CD4-positive, alpha-beta T cell (primary cell): ENCODE measurements around the gene DLGAP3. TPM values are rescaled to one million over a fixed set of nuclear protein-coding genes. Genes with fewer than 3 reads are reported as not detected.
A peak's percentile ranks its signal among the peaks of the same experiment; 100 is the strongest.

Experiments
- ATAC-seq: fragments of 200-7000 bp; cut with Tn5 transposase; one replicate; pipeline ENCODE4 v1.10.0; 2022; ENCODE audit warnings: mild to moderate bottlenecking; ENCODE audit not compliant: poor library complexity
- CTCF ChIA-PET: fragments of 350-600 bp; sonication (Branson Sonifier 250); formaldehyde crosslinking; loops from one replicate; lab custom pipeline; 2021; ENCODE audit warnings: antibody characterized with exemption, inconsistent platforms; lab: Charles Lee
- POLR2A ChIA-PET: fragments of 350-600 bp; sonication (Branson Sonifier 250); formaldehyde crosslinking; loops from one replicate; lab custom pipeline; 2021; ENCODE audit warnings: antibody characterized with exemption, inconsistent platforms; lab: Charles Lee
- DNase-seq, 14 experiments: peaks; one replicate each; pipeline ENCODE4 v3.0.0-alpha.2; 2013 to 2020; ENCODE audit warnings: mixed read lengths in 2 of 14
- H3K27ac ChIP-seq, 2 donors: one replicate each; pipeline versions ENCODE4 v1.5.1 to v1.7.0; 2013; ENCODE audit warnings: low read length in 2 of 2, low read depth in 1 of 2, mild to moderate bottlenecking in 1 of 2
- H3K27me3 ChIP-seq, 2 experiments: 1 replicate in 1 of 2; 2 replicates in 1 of 2; pipeline versions ENCODE4 v1.6.1 to v1.7.0; 2013; ENCODE audit warnings: low read length in 2 of 2, control low read depth in 1 of 2, mild to moderate bottlenecking in 1 of 2, moderate library complexity in 1 of 2; ENCODE audit not compliant: insufficient read depth in 2 of 2, control insufficient read depth in 1 of 2
- H3K36me3 ChIP-seq: one replicate; pipeline ENCODE4 v1.6.1; 2013; ENCODE audit warnings: low read length, control low read depth; ENCODE audit not compliant: insufficient read depth
- H3K4me1 ChIP-seq: one replicate; pipeline ENCODE4 v1.6.1; 2013; ENCODE audit warnings: low read length, control low read depth; ENCODE audit not compliant: insufficient read depth
- H3K4me3 ChIP-seq: one replicate; pipeline ENCODE4 v1.5.1; 2013; ENCODE audit warnings: mild to moderate bottlenecking, low read length, moderate library complexity
- H3K9me3 ChIP-seq, 2 experiments: 1 replicate in 1 of 2; 2 replicates in 1 of 2; pipeline versions ENCODE4 v1.6.1 to v1.7.0; 2013; ENCODE audit warnings: low read length in 2 of 2, mild to moderate bottlenecking in 2 of 2, control low read depth in 1 of 2, moderate library complexity in 1 of 2; ENCODE audit not compliant: control insufficient read depth in 1 of 2, insufficient read depth in 1 of 2
- H3K27ac Mint-ChIP-seq: one replicate; pipeline ENCODE4 v1.8.0; 2020; ENCODE audit warnings: mixed read lengths
- H3K27me3 Mint-ChIP-seq: one replicate; pipeline ENCODE4 v1.8.0; 2021; ENCODE audit warnings: mixed read lengths
- H3K36me3 Mint-ChIP-seq: one replicate; pipeline ENCODE4 v1.8.0; 2021; ENCODE audit warnings: low read depth, mixed read lengths
- H3K4me1 Mint-ChIP-seq: one replicate; pipeline ENCODE4 v1.8.0; 2021; ENCODE audit warnings: low read depth, mixed read lengths
- H3K4me3 Mint-ChIP-seq: one replicate; pipeline ENCODE4 v1.8.0; 2020; ENCODE audit warnings: mild to moderate bottlenecking, mixed read lengths
- H3K9me3 Mint-ChIP-seq: one replicate; pipeline ENCODE4 v1.8.0; 2020; ENCODE audit warnings: mixed read lengths
- intact Hi-C, 2 experiments: fragments of 100-400 bp; cut with DNase I in 1 of 2; cut with micrococcal nuclease in 1 of 2; formaldehyde crosslinking; loops; one replicate each; pipeline versions ENCODE4 v1.15.1 to v1.9.0; 2023 to 2025; cut with DNase I, micrococcal nuclease
- polyA plus RNA-seq, 2 donors: library from polyadenylated mRNA; unstranded; fragments of 120-200 nt; gene quantifications; one replicate each; pipeline ENCODE4 v1.2.1, GENCODE V29; 2013
- total RNA-seq, 174 experiments: library from RNA in 2 of 174; stranded (reverse) in 2 of 174; gene quantifications; one replicate each; pipeline ENCODE4 v1.2.3 and lab custom pipeline; 2021 to 2026
- TF ChIP-seq, protein P1 (sequence below): fragments of 200-600 bp; IDR thresholded peaks from one replicate; pipeline ENCODE4 v1.8.0; 2022; ENCODE audit warnings: antibody characterized with exemption, mild to moderate bottlenecking

DLGAP3 gene
- total RNA-seq (under 1 TPM; 0.34 to 0.44 TPM), total RNA-seq (lab: John Stamatoyannopoulos, UW) (0.51 to 5.1 (median 1.5) reads per million in 172 experiments)
- 0.49 TPM for polyA plus RNA-seq (2013, experiment 1 of 2)
- polyA plus RNA-seq (2013, experiment 2 of 2), result 0.49 TPM

DNA sequence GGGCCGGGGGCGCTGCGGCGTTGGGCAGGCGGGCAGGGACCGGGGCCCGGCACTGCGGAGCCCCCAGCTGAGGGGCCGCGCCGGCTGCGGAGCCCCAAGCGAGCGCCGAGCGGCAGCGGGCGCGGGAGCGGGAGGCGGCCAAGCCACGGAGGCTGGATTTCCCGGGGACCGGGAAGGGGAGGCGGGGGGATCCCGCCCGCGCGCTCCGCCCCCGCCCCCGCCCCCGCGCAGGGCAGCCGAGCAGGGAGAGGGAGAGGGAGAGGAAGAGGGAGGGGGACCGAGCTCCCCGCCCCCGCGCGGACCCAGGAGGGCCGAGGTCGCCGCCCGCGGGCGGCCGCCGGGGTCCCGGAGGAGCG is at the start of gene DLGAP3:
Gene DLGAP3, minus strand, starts transcription at position 154 of the 356 bp plus-strand sequence. CDS start 24,267 bp downstream, outside the sequence.
- peaks cover 11% of the 10 kb centered on the region for H3K4me1 Mint-ChIP-seq
- POLR2A ChIA-PET, result interaction anchor here (1.0 kb wide), 2 partner anchors 55 to 70 kb away, joined by 3 read pairs; partner anchors contain the start of genes SMIM12 and TMEM35B
- Histone ChIP-seq H3K27me3 (peaks cover 50 to 59% of the 10 kb centered on the region in 2 experiments), H3K4me3 (peak within 1 kb of the TSS; percentile 37), H3K36me3 (no peaks in the 10 kb centered on the region), H3K4me1 (peaks cover 16% of the 10 kb centered on the region), H3K27ac (no peak within 1 kb of the TSS), H3K9me3 (peaks cover 0 to 15% of the 10 kb centered on the region in 2 experiments)
- peak; percentile 37 for ATAC-seq
- CTCF ChIA-PET, result no interaction called here
- intact Hi-C loops, result no loop called here
- no peak within 1 kb of the TSS for H3K27ac Mint-ChIP-seq
- H3K36me3 Mint-ChIP-seq, result no peaks in the 10 kb centered on the region
- TF ChIP-seq, protein P1, sequence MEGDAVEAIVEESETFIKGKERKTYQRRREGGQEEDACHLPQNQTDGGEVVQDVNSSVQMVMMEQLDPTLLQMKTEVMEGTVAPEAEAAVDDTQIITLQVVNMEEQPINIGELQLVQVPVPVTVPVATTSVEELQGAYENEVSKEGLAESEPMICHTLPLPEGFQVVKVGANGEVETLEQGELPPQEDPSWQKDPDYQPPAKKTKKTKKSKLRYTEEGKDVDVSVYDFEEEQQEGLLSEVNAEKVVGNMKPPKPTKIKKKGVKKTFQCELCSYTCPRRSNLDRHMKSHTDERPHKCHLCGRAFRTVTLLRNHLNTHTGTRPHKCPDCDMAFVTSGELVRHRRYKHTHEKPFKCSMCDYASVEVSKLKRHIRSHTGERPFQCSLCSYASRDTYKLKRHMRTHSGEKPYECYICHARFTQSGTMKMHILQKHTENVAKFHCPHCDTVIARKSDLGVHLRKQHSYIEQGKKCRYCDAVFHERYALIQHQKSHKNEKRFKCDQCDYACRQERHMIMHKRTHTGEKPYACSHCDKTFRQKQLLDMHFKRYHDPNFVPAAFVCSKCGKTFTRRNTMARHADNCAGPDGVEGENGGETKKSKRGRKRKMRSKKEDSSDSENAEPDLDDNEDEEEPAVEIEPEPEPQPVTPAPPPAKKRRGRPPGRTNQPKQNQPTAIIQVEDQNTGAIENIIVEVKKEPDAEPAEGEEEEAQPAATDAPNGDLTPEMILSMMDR, result no peak
- DNase-seq, result peak in 3 of 14 experiments; percentile 23 to 36 (median 33)
- no peaks in the 10 kb centered on the region for H3K9me3 Mint-ChIP-seq
- peak within 1 kb of the TSS; percentile 83 for H3K4me3 Mint-ChIP-seq
- H3K27me3 Mint-ChIP-seq, result peaks cover 71% of the 10 kb centered on the region

DNA sequence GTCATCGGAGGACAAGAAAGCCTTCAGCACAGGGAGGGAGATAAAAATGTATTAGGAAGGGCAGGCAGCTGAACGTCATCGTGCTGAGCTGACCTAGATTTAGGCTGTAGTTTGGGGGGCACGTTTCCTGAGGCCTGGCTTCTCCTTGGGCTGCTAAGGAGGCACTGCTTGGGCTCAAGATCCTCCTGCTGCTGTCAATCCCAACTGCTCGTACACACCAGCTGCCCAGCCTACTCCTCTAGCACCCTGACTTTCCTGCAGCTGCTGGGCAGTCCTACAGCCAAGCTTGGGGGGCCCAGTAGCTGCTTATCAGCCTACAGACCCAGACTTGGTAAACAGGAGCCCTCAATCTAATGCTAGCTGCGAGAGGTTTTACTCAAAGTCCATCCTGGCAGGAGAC is 49.5 kb upstream of the DLGAP3 start:
- POLR2A ChIA-PET, result no interaction called here
- DNase-seq (no peak), ATAC-seq (no peak)
- Mint-ChIP-seq H3K4me1 (peaks cover 34% of the 10 kb centered on the region), H3K27ac (peak overlapping the region; percentile 49), H3K36me3 (peaks cover 52% of the 10 kb centered on the region), H3K27me3 (no peaks in the 10 kb centered on the region), H3K4me3 (no peak overlapping the region), H3K9me3 (no peaks in the 10 kb centered on the region)
- Histone ChIP-seq H3K27ac (no peak overlapping the region), H3K4me3 (no peak overlapping the region), H3K27me3 (no peaks in the 10 kb centered on the region), H3K36me3 (peaks cover 15% of the 10 kb centered on the region), H3K9me3 (peaks cover 0 to 10% of the 10 kb centered on the region in 2 experiments), H3K4me1 (peaks cover 20% of the 10 kb centered on the region)
- TF ChIP-seq, protein P1, result no peak
- intact Hi-C loops, result no loop called here
- CTCF ChIA-PET, result no interaction called here

DNA sequence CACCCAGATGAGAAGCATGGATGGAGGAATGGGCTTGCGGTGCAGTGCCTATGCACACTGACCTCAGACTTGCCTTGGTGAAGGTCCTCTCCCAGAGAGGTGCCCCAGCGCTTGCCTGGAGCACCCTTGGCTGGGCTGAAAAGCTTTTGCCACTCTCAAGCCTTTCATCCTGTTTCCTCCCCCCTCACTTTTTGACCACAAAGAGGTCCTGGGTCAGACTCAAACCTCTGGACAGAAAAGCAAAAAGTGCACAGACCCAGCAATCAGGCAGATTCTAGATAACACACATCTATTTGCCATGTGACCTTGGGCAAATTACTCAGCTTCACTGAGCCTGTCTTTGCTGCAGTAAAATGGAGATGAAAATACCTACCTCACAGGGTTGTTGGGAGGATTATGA is 48.4 kb upstream of the DLGAP3 start:
- ChIA-PET POLR2A (no interaction called here), CTCF (no interaction called here)
- H3K9me3 ChIP-seq, result peaks cover 0 to 10% of the 10 kb centered on the region in 2 experiments
- H3K36me3 ChIP-seq, result peaks cover 15% of the 10 kb centered on the region
- no peak for ATAC-seq
- H3K4me3 ChIP-seq, result no peak overlapping the region
- peaks cover 24% of the 10 kb centered on the region for H3K4me1 Mint-ChIP-seq
- no peaks in the 10 kb centered on the region for H3K27me3 ChIP-seq
- TF ChIP-seq, protein P1, result no peak
- peak overlapping the region; percentile 49 for H3K27ac Mint-ChIP-seq
- no peaks in the 10 kb centered on the region for H3K27me3 Mint-ChIP-seq
- no peak for DNase-seq
- no peaks in the 10 kb centered on the region for H3K9me3 Mint-ChIP-seq
- peaks cover 10% of the 10 kb centered on the region for H3K4me1 ChIP-seq
- no peak overlapping the region for H3K4me3 Mint-ChIP-seq
- H3K27ac ChIP-seq, result no peak overlapping the region
- intact Hi-C loops, result no loop called here
- peaks cover 47% of the 10 kb centered on the region for H3K36me3 Mint-ChIP-seq
